ENCODE measurements around the gene HOXD12. TPM values are rescaled to one million over a fixed set of nuclear protein-coding genes. Genes with fewer than 3 reads are reported as not detected.

HOXD12 gene
- total RNA-seq, 2 donors from 2014 or later = not detected

DNA sequence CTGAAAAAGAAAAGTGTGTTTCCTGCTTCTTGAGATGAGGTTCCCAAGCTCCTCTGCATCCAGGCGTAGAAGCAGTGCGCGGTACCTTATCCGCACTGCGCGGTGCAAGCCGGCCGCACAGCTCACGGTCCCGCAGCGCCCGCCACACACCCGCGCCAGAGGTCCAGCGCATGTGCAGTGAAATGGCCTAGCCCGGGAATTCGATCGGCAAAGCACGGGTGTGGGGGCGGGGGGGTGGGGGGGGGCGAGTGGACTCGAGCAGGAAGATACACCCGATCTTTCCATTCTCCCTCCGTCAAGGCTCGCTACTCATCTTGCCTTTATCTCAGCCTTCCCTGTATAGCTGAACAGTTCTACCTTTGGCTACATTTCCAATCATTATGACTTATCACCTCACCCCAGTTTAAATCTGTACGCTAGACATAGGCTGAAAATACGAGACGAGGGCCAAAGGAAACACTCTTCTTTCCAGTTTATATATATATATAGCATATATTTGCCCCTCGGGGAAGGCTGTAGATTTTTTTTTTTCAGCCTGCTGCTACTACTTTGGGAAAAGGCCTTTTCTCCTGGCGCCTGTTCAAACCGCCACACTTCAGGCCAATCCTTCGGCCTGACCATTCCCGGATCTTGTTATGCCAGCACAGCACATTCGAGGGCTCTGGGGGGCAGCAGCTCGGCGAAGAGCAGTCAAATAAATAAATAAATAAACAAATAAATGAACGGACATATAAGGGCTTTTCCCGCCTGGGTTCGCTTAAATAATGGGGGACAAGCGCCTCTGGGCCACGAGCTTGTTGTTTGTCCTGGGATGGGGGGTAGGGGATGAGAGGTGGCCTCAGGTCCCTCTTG, 40.3 kb downstream of the HOXD12 start:
- Histone ChIP-seq H3K27me3 (replicated peaks; ENCODE audit: insufficient read depth) (no peaks in the 10 kb centered on the region), H3K36me3 (no peaks in the 10 kb centered on the region), H3K4me1 (ENCODE audit: control insufficient read depth in 1 of 2, low read depth in 2 of 2) (peaks cover 11 to 25% of the 10 kb centered on the region in 2 donors), H3K4me3 (peak overlapping the region; percentile 71), H3K9me3 (no peaks in the 10 kb centered on the region), H3K27ac (peak overlapping the region in 1 of 2 donors; percentile 39)
- DNase-seq (ENCODE audit: low spot score) = no peak
- no peak for ATAC-seq (ENCODE audit: insufficient number of reproducible peaks, low FRiP score, low read depth)
- TF ChIP-seq, protein P1, sequence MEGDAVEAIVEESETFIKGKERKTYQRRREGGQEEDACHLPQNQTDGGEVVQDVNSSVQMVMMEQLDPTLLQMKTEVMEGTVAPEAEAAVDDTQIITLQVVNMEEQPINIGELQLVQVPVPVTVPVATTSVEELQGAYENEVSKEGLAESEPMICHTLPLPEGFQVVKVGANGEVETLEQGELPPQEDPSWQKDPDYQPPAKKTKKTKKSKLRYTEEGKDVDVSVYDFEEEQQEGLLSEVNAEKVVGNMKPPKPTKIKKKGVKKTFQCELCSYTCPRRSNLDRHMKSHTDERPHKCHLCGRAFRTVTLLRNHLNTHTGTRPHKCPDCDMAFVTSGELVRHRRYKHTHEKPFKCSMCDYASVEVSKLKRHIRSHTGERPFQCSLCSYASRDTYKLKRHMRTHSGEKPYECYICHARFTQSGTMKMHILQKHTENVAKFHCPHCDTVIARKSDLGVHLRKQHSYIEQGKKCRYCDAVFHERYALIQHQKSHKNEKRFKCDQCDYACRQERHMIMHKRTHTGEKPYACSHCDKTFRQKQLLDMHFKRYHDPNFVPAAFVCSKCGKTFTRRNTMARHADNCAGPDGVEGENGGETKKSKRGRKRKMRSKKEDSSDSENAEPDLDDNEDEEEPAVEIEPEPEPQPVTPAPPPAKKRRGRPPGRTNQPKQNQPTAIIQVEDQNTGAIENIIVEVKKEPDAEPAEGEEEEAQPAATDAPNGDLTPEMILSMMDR (IDR thresholded peaks at IDR 0.05) = no peak

DNA sequence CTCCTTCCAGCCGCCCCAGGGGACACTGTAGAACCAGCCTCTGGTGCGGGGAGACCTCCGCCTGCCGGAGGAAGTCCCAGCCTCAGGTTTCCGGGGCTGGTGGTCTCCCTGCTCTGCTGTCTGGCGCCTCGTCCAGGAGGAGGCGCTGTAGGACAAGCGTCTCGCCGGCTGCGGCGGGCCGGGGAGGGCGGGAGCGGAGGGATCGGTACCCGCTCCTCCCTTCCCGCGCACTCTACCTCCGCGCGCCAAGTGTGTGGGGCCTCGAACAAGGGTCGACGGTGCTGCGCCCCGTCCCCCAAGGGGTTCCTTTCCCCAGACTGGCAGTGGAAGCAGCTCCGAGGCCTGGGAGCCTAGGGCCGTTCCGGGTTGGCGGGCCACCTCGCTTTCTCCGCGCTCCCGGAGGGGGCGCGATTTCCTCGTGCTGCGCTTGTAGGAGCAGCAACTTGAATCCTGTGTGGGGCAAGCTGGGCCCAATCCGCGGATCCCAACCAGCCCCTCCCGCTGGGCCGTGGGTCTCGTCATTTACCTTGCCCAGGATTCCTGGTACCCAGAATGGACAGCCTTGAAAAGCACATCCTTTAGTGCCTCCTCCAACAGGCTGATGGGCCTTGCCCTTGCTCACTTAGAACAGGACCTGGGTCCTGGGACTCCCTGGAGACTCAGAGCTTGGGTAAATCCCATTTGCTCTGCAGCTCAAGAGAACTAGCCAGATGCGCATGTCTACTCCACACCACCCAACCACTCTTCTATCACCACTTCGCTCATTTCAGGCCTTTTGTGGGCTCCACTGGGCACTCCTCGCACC, 41.1 kb downstream of the HOXD12 start:
- Histone ChIP-seq H3K36me3 (no peaks in the 10 kb centered on the region), H3K9me3 (no peaks in the 10 kb centered on the region), H3K27ac (peak overlapping the region in 1 of 2 donors; percentile 39), H3K4me3 (peak overlapping the region; percentile 71), H3K4me1 (ENCODE audit: control insufficient read depth in 1 of 2, low read depth in 2 of 2) (peaks cover 5 to 18% of the 10 kb centered on the region in 2 donors), H3K27me3 (replicated peaks; ENCODE audit: insufficient read depth) (no peaks in the 10 kb centered on the region)
- DNase-seq (ENCODE audit: low spot score) = no peak
- TF ChIP-seq, protein P1 (IDR thresholded peaks at IDR 0.05) = peak; percentile 94
- ATAC-seq (ENCODE audit: insufficient number of reproducible peaks, low FRiP score, low read depth) = peak; percentile 81

DNA sequence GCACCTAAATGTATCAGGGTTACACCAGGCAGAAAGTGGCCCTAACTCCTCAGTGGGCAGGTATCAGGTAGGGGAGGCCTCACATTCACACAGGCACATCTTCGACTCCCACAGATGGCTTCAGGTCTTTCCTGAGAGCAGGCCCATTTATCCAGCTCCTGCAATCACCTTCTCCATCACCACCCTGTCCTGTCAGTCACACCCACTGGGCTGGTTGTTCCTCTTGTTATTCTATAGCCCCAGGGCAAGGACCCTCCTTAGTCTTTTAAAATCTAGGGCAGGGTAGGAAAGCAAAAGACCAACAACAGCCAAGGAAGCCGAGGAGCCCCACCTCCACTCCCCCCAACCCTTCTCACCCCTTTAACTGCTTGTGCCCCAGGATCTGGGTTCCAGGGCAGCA, 42.7 kb downstream of the HOXD12 start:
- peaks cover 5 to 13% of the 10 kb centered on the region in 2 donors for H3K4me1 ChIP-seq (ENCODE audit: control insufficient read depth in 1 of 2, low read depth in 2 of 2)
- H3K36me3 ChIP-seq = no peaks in the 10 kb centered on the region
- DNase-seq (ENCODE audit: low spot score) (no peak), ATAC-seq (ENCODE audit: insufficient number of reproducible peaks, low FRiP score, low read depth) (no peak)
- H3K9me3 ChIP-seq = no peaks in the 10 kb centered on the region
- TF ChIP-seq, protein P1 (IDR thresholded peaks at IDR 0.05) = no peak
- no peak overlapping the region for H3K4me3 ChIP-seq
- H3K27me3 ChIP-seq (replicated peaks; ENCODE audit: insufficient read depth) = no peaks in the 10 kb centered on the region
- H3K27ac ChIP-seq = no peak overlapping the region

DNA sequence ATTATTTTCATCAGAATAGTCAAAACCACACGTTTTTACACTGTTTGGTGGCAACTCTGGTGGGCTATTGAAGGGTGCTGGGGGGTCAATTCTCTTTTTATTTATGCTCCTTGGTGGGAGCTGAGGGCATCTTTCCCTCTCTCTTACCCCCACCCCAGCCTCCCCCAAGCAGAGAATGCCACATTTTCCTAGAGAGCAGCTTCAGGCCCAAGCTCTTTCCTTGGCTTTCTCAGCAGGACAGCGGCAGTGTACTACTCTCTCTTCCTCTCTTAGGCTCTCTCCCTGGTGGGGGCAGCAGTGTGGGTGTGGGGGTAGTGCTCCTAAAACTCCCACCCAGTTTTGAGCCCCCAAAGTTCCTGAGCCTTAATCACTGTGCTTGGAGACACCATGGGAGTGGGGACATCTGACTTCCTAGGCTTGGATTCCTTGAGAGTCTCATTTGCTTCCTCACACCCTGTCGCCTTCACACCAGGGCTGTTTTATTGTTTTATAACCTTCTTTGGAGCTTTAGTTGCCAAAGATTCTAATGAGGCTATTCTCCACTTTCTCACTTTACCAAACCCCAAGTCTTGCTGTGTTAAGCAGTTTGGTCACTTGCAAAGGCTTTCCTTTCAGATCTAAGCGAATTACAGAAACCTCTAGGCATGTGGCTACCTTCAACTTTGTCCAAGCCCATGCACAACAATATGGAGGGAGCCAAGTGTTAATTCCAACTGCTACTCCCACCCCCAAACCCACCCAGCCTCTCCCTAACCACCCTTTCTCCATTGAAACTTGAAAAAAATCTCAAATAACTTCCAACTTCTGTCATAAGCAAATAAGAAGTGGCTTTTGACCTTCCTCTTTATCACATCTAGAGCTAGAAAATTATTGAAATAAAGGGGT, 45.7 kb downstream of the HOXD12 start:
- TF ChIP-seq, protein P1 (IDR thresholded peaks at IDR 0.05) = no peak
- DNase-seq (ENCODE audit: low spot score) (no peak), ATAC-seq (ENCODE audit: insufficient number of reproducible peaks, low FRiP score, low read depth) (no peak)
- H3K9me3 ChIP-seq = no peaks in the 10 kb centered on the region
- H3K36me3 ChIP-seq = peaks cover 4% of the 10 kb centered on the region
- H3K4me3 ChIP-seq = no peak overlapping the region
- H3K4me1 ChIP-seq (ENCODE audit: control insufficient read depth in 1 of 2, low read depth in 2 of 2) = peaks cover under 1 to 5% of the 10 kb centered on the region in 2 donors
- H3K27me3 ChIP-seq (replicated peaks; ENCODE audit: insufficient read depth) = no peaks in the 10 kb centered on the region
- H3K27ac ChIP-seq = no peak overlapping the region
